A549 (cell line): ENCODE results near the gene PCTP.

Experiments
- CTCF ChIP-seq: fragments of >200 bp; sonication (Bioruptor Twin); formaldehyde crosslinking; IDR thresholded peaks from 3 replicates; pipeline ENCODE4 v1.5.1; 2016
- EP300 ChIP-seq, 2 experiments: fragments of >200 bp; sonication (Bioruptor Twin); formaldehyde crosslinking; IDR thresholded peaks; 2 replicates in 1 of 2; 3 replicates in 1 of 2; pipeline ENCODE4 v1.6.1; 2016 to 2017
- MAZ ChIP-seq: fragments of 150-350 bp; IDR thresholded peaks from 2 replicates; pipeline ENCODE4 v1.6.1; 2014; ENCODE audit warnings: antibody characterized with exemption, low read depth, low read length, borderline replicate concordance
- NFE2L2 ChIP-seq: fragments of 150-350 bp; conservative IDR thresholded peaks from 2 replicates; pipeline ENCODE4 v1.6.1; 2014; ENCODE audit warnings: low read length
- POLR2A ChIP-seq: IDR thresholded peaks from 2 replicates; pipeline ENCODE4 v1.6.1; 2012; ENCODE audit warnings: mild to moderate bottlenecking, low read length
- POLR2AphosphoS2 ChIP-seq: conservative IDR thresholded peaks from 2 replicates; pipeline ENCODE4 v1.6.1; 2012; ENCODE audit warnings: low read length, improper control_type of control experiment, inconsistent platforms
- RAD21 ChIP-seq, 2 experiments: fragments of >200 bp in 1 of 2; sonication (Bioruptor Twin) in 1 of 2; formaldehyde crosslinking in 1 of 2; IDR thresholded peaks in 1 of 2; conservative IDR thresholded peaks in 1 of 2; 2 replicates in 1 of 2; 3 replicates in 1 of 2; pipeline ENCODE4 v1.6.1; 2012 to 2018; ENCODE audit warnings: inconsistent platforms in 1 of 2
- REST ChIP-seq: fragments of 200-600 bp; sonication (generic); IDR thresholded peaks from 2 replicates; pipeline ENCODE4 v1.6.1; 2016; ENCODE audit warnings: antibody characterized with exemption, mild to moderate bottlenecking, moderate library complexity
- TF ChIP-seq, protein P1 (sequence below): IDR thresholded peaks from 2 replicates; pipeline ENCODE4 v1.6.1; 2012

DNA sequence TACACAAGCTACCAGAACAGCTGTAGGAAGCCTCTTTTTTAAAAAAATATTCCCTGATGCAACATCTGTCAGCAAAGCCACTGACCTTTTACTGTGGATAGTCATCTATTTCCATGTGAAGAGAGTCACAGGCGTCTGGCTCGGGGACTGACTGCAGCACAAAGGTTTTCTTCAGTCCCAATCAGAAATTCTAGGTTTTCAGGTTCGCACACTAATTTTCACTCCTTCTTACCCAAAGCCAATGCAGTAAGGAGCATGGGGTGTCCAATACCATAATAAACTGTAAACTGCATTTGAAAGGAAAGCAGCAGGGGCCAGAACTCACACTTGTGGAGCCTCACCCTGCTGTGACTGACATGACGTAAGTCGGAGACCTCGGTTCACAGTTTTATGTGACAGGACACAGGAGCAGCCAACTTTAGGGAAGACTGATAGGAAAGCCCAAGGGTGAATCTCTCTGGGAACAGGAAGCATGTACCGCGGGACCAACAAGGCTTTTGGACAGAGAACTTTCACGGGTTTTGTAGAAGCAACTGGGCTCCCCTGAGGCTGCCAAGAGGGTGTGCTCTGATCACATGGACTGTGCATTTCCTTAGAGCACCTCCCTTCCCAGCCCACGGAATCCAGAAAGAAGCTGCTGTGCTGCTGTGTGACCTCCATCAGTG, 19.1 kb upstream of the PCTP start:
- TF ChIP-seq NFE2L2 (no peak), CTCF (no peak), POLR2AphosphoS2 (no peak), REST (no peak), MAZ (no peak), EP300 (IDR thresholded peaks at IDR 0.05) (no peak), POLR2A (no peak), RAD21 (conservative IDR thresholded peaks at IDR 0.05 in 1 of 2, IDR thresholded peaks at IDR 0.05 in 1 of 2) (no peak)
- TF ChIP-seq, protein P1, sequence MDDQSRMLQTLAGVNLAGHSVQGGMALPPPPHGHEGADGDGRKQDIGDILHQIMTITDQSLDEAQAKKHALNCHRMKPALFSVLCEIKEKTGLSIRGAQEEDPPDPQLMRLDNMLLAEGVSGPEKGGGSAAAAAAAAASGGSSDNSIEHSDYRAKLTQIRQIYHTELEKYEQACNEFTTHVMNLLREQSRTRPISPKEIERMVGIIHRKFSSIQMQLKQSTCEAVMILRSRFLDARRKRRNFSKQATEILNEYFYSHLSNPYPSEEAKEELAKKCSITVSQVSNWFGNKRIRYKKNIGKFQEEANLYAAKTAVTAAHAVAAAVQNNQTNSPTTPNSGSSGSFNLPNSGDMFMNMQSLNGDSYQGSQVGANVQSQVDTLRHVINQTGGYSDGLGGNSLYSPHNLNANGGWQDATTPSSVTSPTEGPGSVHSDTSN, result no peak
